Measurements from ENCODE around the gene GM2A. TPM values are rescaled to one million over a fixed set of nuclear protein-coding genes. Genes with fewer than 3 reads are reported as not detected.
A peak's percentile ranks its signal among the peaks of the same experiment; 100 is the strongest.

GM2A gene
- polyA plus RNA-seq, 3 donors, result 22.2 to 57.9 (median 28.0) TPM

DNA sequence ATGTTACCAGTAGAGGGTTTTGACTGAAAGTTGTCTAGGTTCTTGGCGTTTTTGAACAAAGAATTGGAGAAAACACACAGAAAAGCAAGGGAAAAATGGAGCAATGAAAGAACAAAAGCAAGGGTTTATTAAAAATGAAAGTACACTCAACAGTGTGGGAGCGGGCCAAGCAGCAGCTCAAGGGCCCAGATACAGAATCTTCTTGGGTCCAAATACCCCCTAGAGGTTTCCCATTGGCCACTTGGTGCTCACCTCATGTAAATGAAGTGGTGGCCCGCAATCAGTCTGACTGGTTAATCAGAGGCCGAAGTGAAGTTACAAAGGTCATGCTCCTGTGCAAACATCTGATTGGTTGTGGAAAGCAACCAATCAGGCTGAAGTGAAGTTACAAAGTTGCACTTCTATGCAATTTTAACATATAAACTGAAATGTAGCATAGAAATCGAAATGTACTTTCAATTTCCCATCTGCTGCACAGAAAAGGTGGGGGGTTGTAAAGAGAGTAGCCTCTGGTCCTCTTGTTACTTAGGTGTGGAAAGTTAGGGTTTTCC, 1.9 kb upstream of the GM2A start:
- H3K27ac Mint-ChIP-seq, result peak overlapping the region in 1 of 7 donors; percentile 1
- peaks cover 0 to 4% (median 0%) of the 10 kb centered on the region in 3 donors for H3K27me3 Mint-ChIP-seq (ENCODE audit: low read depth in 3 of 3)
- no peak overlapping the region for H3K4me3 ChIP-seq (replicated peaks in 1 of 3; ENCODE audit: low read depth in 2 of 3, low read length in 3 of 3)
- no peak overlapping the region for H3K4me3 Mint-ChIP-seq
- no peaks in the 10 kb centered on the region for H3K9me3 Mint-ChIP-seq
- WGBS (ENCODE audit: insufficient coverage), result 100% methylated on average over 2 of the region's 5 CpGs
- H3K36me3 ChIP-seq (replicated peaks in 1 of 2; ENCODE audit: control insufficient read depth in 1 of 2, insufficient read depth in 2 of 2, low read length in 2 of 2), result no peaks in the 10 kb centered on the region
- no peak overlapping the region for H2AFZ ChIP-seq (ENCODE audit: insufficient read depth, low read depth, low read length, poor library complexity, severe bottlenecking)
- peaks cover 36 to 52% of the 10 kb centered on the region in 2 donors for H3K4me1 ChIP-seq (ENCODE audit: control insufficient read depth in 1 of 2, insufficient read depth in 2 of 2, low read length in 2 of 2)
- peaks cover 44% of the 10 kb centered on the region for H3K4me1 Mint-ChIP-seq
- H3K9ac ChIP-seq (ENCODE audit: insufficient read depth, low read length, poor library complexity, severe bottlenecking), result no peak overlapping the region
- H4K20me1 ChIP-seq (ENCODE audit: insufficient read depth, low read length), result no peaks in the 10 kb centered on the region
- peaks cover 32% of the 10 kb centered on the region for H3K79me2 ChIP-seq (ENCODE audit: insufficient read depth, low read length)
- no peak for DNase-seq
- H3K9me3 ChIP-seq (replicated peaks in 1 of 2; ENCODE audit: control insufficient read depth in 1 of 2, insufficient read depth in 1 of 2, low read length in 2 of 2), result no peaks in the 10 kb centered on the region
- intact Hi-C loops (cut with micrococcal nuclease), result loop anchor here in 1 of 2 donors (5.0 to 10.0 kb wide), 2 partner anchors 34 to 196 kb away; no protein-coding TSS in a partner anchor
- TF ChIP-seq, protein P1, sequence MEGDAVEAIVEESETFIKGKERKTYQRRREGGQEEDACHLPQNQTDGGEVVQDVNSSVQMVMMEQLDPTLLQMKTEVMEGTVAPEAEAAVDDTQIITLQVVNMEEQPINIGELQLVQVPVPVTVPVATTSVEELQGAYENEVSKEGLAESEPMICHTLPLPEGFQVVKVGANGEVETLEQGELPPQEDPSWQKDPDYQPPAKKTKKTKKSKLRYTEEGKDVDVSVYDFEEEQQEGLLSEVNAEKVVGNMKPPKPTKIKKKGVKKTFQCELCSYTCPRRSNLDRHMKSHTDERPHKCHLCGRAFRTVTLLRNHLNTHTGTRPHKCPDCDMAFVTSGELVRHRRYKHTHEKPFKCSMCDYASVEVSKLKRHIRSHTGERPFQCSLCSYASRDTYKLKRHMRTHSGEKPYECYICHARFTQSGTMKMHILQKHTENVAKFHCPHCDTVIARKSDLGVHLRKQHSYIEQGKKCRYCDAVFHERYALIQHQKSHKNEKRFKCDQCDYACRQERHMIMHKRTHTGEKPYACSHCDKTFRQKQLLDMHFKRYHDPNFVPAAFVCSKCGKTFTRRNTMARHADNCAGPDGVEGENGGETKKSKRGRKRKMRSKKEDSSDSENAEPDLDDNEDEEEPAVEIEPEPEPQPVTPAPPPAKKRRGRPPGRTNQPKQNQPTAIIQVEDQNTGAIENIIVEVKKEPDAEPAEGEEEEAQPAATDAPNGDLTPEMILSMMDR (IDR thresholded peaks at IDR 0.05), result no peak
- no peaks in the 10 kb centered on the region for H3K27me3 ChIP-seq (ENCODE audit: control insufficient read depth in 2 of 2, insufficient read depth in 2 of 2, low read length in 2 of 2)
- H3K27ac ChIP-seq (ENCODE audit: low read depth in 1 of 2, low read length in 2 of 2), result no peak overlapping the region
- no peak overlapping the region for H3K4me2 ChIP-seq (replicated peaks; ENCODE audit: extremely low read depth, low read length, poor library complexity, severe bottlenecking)
- H3K36me3 Mint-ChIP-seq, result peaks cover 0 to 3% of the 10 kb centered on the region in 2 donors

DNA sequence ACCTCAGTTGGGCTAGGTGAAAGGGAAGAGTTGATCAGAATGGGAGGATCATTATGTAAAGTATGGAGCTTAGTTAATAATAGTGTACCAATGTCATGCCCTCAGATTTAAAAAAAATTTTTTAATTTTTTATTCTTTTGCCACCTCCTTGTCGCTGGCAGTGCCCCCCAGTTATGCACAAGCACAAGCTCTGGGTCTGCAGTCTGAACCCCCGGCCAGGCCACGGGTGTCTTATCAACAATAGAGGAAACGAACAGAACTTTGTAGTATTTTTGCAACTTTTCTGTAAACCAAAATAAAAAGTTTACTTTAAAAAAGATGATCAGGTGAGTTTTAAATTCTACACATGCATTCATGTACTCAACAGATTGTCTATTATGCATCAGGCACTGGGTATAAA, 1.4 kb upstream of the GM2A start:
- no peaks in the 10 kb centered on the region for H3K9me3 ChIP-seq (replicated peaks in 1 of 2; ENCODE audit: control insufficient read depth in 1 of 2, insufficient read depth in 1 of 2, low read length in 2 of 2)
- no CpG with 5 or more reads among the region's 4 CpGs for WGBS (ENCODE audit: insufficient coverage)
- no peaks in the 10 kb centered on the region for H3K36me3 ChIP-seq (replicated peaks in 1 of 2; ENCODE audit: control insufficient read depth in 1 of 2, insufficient read depth in 2 of 2, low read length in 2 of 2)
- H3K9me3 Mint-ChIP-seq, result no peaks in the 10 kb centered on the region
- H3K4me3 Mint-ChIP-seq, result no peak overlapping the region
- TF ChIP-seq, protein P1 (IDR thresholded peaks at IDR 0.05), result no peak
- H3K4me2 ChIP-seq (replicated peaks; ENCODE audit: extremely low read depth, low read length, poor library complexity, severe bottlenecking), result peak overlapping the region; percentile 77
- H3K4me1 Mint-ChIP-seq, result peaks cover 48% of the 10 kb centered on the region
- no peaks in the 10 kb centered on the region for H3K27me3 ChIP-seq (ENCODE audit: control insufficient read depth in 2 of 2, insufficient read depth in 2 of 2, low read length in 2 of 2)
- H3K9ac ChIP-seq (ENCODE audit: insufficient read depth, low read length, poor library complexity, severe bottlenecking), result no peak overlapping the region
- H3K4me1 ChIP-seq (ENCODE audit: control insufficient read depth in 1 of 2, insufficient read depth in 2 of 2, low read length in 2 of 2), result peaks cover 41 to 57% of the 10 kb centered on the region in 2 donors
- H2AFZ ChIP-seq (ENCODE audit: insufficient read depth, low read depth, low read length, poor library complexity, severe bottlenecking), result no peak overlapping the region
- peaks cover 0 to 4% (median 0%) of the 10 kb centered on the region in 3 donors for H3K27me3 Mint-ChIP-seq (ENCODE audit: low read depth in 3 of 3)
- peaks cover 38% of the 10 kb centered on the region for H3K79me2 ChIP-seq (ENCODE audit: insufficient read depth, low read length)
- no peak for DNase-seq
- no peaks in the 10 kb centered on the region for H4K20me1 ChIP-seq (ENCODE audit: insufficient read depth, low read length)
- peak overlapping the region in 1 of 3 experiments; percentile 75 for H3K4me3 ChIP-seq (replicated peaks in 1 of 3; ENCODE audit: low read depth in 2 of 3, low read length in 3 of 3)
- peak overlapping the region in 1 of 7 donors; percentile 95 for H3K27ac Mint-ChIP-seq
- peaks cover 0 to 3% of the 10 kb centered on the region in 2 donors for H3K36me3 Mint-ChIP-seq
- H3K27ac ChIP-seq (ENCODE audit: low read depth in 1 of 2, low read length in 2 of 2), result no peak overlapping the region
- intact Hi-C loops (cut with micrococcal nuclease), result loop anchor here in 1 of 2 donors (5.0 to 10.0 kb wide), 2 partner anchors 34 to 197 kb away; no protein-coding TSS in a partner anchor
